ENCODE measurements around the gene SIL1. TPM values are rescaled to one million over a fixed set of nuclear protein-coding genes. Genes with fewer than 3 reads are reported as not detected.

Gene SIL1
- total and polyA plus RNA-seq, 2 of the 4 experiments (the other 2 are of a cell fraction), result 56.1 to 66.0 TPM

- Histone ChIP-seq H3K4me2 (ENCODE audit: low read depth, low read length) (no peak overlapping the region), H2BK20ac (ENCODE audit: low read depth, low read length) (no peak overlapping the region), H2BK120ac (ENCODE audit: low read depth, low read length) (no peak overlapping the region), H3K23ac (ENCODE audit: low read depth, low read length) (no peak overlapping the region), H3K9me3 (ENCODE audit: control insufficient read depth, insufficient read depth, low read length) (no peaks in the 10 kb centered on the region), H2AK5ac (ENCODE audit: low read depth, low read length) (no peak overlapping the region), H3K9me1 (ENCODE audit: insufficient read depth, low read length) (no peaks in the 10 kb centered on the region; the same call in 1 of the 2 replicates), H3K14ac (replicated peaks; ENCODE audit: low read depth, low read length) (no peak overlapping the region), H3K9ac (ENCODE audit: low read depth, low read length) (no peak overlapping the region), H3K4me1 (ENCODE audit: control insufficient read depth, insufficient read depth, low read length) (no peaks in the 10 kb centered on the region; the same call in 1 of the 2 replicates), H3K79me1 (ENCODE audit: low read depth in 1 of 2, low read length in 2 of 2) (no peaks in the 10 kb centered on the region; a peak in 2 of 4 replicates), H3K4me3 (ENCODE audit: insufficient read depth, low read depth, low read length) (no peak overlapping the region), H3K27ac (ENCODE audit: insufficient read depth, low read length) (no peak overlapping the region), H4K91ac (ENCODE audit: insufficient read depth, low read depth, low read length) (no peak overlapping the region), H4K5ac (ENCODE audit: low read depth, low read length) (no peak overlapping the region), H2BK5ac (ENCODE audit: low read depth, low read length, poor library complexity, severe bottlenecking) (no peak overlapping the region), H3K27me3 (ENCODE audit: control insufficient read depth, insufficient read depth, low read length) (no peaks in the 10 kb centered on the region), H2BK15ac (ENCODE audit: low read depth, low read length) (no peak overlapping the region), H3K18ac (ENCODE audit: low read depth, low read length) (no peak overlapping the region), H2AK9ac (replicated peaks; ENCODE audit: low read depth, low read length, poor library complexity) (no peak overlapping the region), H3K56ac (ENCODE audit: extremely low read depth, insufficient read depth, low read length) (no peak overlapping the region), H4K20me1 (ENCODE audit: insufficient read depth, low read length) (no peaks in the 10 kb centered on the region), H2AFZ (replicated peaks; ENCODE audit: low read length, poor library complexity) (no peak overlapping the region), H3K4ac (ENCODE audit: low read depth, low read length) (no peak overlapping the region), H3K36me3 (ENCODE audit: control insufficient read depth, insufficient read depth, low read length) (peaks cover 25% of the 10 kb centered on the region), H4K8ac (ENCODE audit: low read depth in 2 of 2, low read length in 2 of 2) (no peak overlapping the region)
- 48% methylated on average over 2 of the region's 8 CpGs; no CpG with 5 or more reads in 1 of the 2 experiments for WGBS, 2 experiments (ENCODE audit: extremely low coverage in 2 of 2, insufficient read length in 1 of 2)
- DNase-seq (no peak), ATAC-seq (ENCODE audit: low read depth) (no peak)
- ChIA-PET POLR2A (ENCODE audit: unreplicated experiment) (no interaction called here), CTCF (interaction anchor here (0.6 kb wide), 1 partner anchor 30 kb away, joined by 4 read pairs; no protein-coding TSS in a partner anchor)
- in situ Hi-C loops (cut with MboI; ENCODE audit: low sequenced_read_pairs), result no loop called here
- intact Hi-C loops (cut with micrococcal nuclease), result no loop called here
- dilution Hi-C loops (cut with HindIII; ENCODE audit: low sequenced_read_pairs, unreplicated experiment), result no loop called here
- no peak for TF ChIP-seq MAFK (IDR thresholded peaks at IDR 0.05; ENCODE audit: low read depth, low read length)
- no peak for TF ChIP-seq CEBPB (IDR thresholded peaks at IDR 0.05; ENCODE audit: low read depth, low read length)
- no peak for TF ChIP-seq SMC3 (IDR thresholded peaks at IDR 0.05; ENCODE audit: low read depth, low read length)
- no peak for TF ChIP-seq BHLHE40 (IDR thresholded peaks at IDR 0.05; ENCODE audit: low read depth, low read length)
- TF ChIP-seq RAD21 (IDR thresholded peaks at IDR 0.05; ENCODE audit: low read length), result no peak
- no peak for TF ChIP-seq RFX5 (IDR thresholded peaks at IDR 0.05; ENCODE audit: low read depth, low read length)
- TF ChIP-seq, protein P1, sequence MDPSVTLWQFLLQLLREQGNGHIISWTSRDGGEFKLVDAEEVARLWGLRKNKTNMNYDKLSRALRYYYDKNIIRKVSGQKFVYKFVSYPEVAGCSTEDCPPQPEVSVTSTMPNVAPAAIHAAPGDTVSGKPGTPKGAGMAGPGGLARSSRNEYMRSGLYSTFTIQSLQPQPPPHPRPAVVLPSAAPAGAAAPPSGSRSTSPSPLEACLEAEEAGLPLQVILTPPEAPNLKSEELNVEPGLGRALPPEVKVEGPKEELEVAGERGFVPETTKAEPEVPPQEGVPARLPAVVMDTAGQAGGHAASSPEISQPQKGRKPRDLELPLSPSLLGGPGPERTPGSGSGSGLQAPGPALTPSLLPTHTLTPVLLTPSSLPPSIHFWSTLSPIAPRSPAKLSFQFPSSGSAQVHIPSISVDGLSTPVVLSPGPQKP (IDR thresholded peaks at IDR 0.05; ENCODE audit: borderline replicate concordance, low read depth, low read length), result no peak
- TF ChIP-seq MAZ (IDR thresholded peaks at IDR 0.05; ENCODE audit: borderline replicate concordance, low read depth, low read length), result no peak
- no peak for TF ChIP-seq POLR2A (IDR thresholded peaks at IDR 0.05; ENCODE audit: low read depth, low read length)
- TF ChIP-seq RCOR1 (IDR thresholded peaks at IDR 0.05; ENCODE audit: insufficient replicate concordance, low read length), result no peak
- no peak for TF ChIP-seq USF2 (IDR thresholded peaks at IDR 0.05; ENCODE audit: low read depth, low read length)
- no peak for TF ChIP-seq CHD1 (IDR thresholded peaks at IDR 0.05; ENCODE audit: low read depth, low read length)
- no peak for TF ChIP-seq FOS (IDR thresholded peaks at IDR 0.05; ENCODE audit: low read depth, low read length)
- TF ChIP-seq NFE2L2 (IDR thresholded peaks at IDR 0.05; ENCODE audit: low read depth, low read length), result no peak
- TF ChIP-seq MXI1 (IDR thresholded peaks at IDR 0.05; ENCODE audit: borderline replicate concordance, low read depth, low read length), result no peak
- no peak for TF ChIP-seq CTCF (conservative IDR thresholded peaks at IDR 0.05; ENCODE audit: low read depth, low read length)
- no TSS peak for BruUV-seq (replicated peaks)
These were observed 73.2 kb downstream of the SIL1 start for GRCh38 chr5:139124774-139125520.
